B cell (primary cell): ENCODE data around the gene CD164. TPM values are rescaled to one million over a fixed set of nuclear protein-coding genes. Genes with fewer than 3 reads are reported as not detected.
A peak's percentile ranks its signal among the peaks of the same experiment; 100 is the strongest.

ENCODE experiments used
- ATAC-seq: fragments of 200-7000 bp; cut with Tn5 transposase; one replicate; pipeline ENCODE4 v1.10.0; 2021; ENCODE audit warnings: low read depth, mild to moderate bottlenecking, moderate number of reproducible peaks, moderate library complexity
- CTCF ChIA-PET: fragments of 350-600 bp; sonication (Branson Sonifier 250); formaldehyde crosslinking; loops from one replicate; lab custom pipeline; 2021; ENCODE audit warnings: antibody characterized with exemption, inconsistent platforms; lab: Charles Lee
- POLR2A ChIA-PET: fragments of 350-600 bp; sonication (Branson Sonifier 250); formaldehyde crosslinking; loops from one replicate; lab custom pipeline; 2021; ENCODE audit warnings: antibody characterized with exemption; lab: Charles Lee
- DNase-seq: peaks from one replicate; pipeline ENCODE4 v3.0.0; 2013
- H2AFZ ChIP-seq: 2 replicates; pipeline ENCODE4 v1.6.1; 2012; ENCODE audit warnings: mild to moderate bottlenecking, low read depth, low read length; ENCODE audit not compliant: insufficient read depth, poor library complexity, severe bottlenecking
- H3K27ac ChIP-seq, 2 donors: 1 replicate in 1 of 2; 2 replicates in 1 of 2; pipeline ENCODE4 v1.5.1; 2012 to 2013; ENCODE audit warnings: low read length in 2 of 2, mild to moderate bottlenecking in 2 of 2, moderate library complexity in 1 of 2
- H3K27me3 ChIP-seq, 4 experiments: fragments of 200-600 bp in 1 of 4; sonication (generic) in 1 of 4; replicated peaks in 1 of 4; 1 replicate in 2 of 4; 2 replicates in 2 of 4; pipeline versions ENCODE4 v1.6.1 to v1.7.0; 2013 to 2016; ENCODE audit warnings: low read length in 3 of 4, mild to moderate bottlenecking in 2 of 4, mixed read lengths in 1 of 4, moderate library complexity in 1 of 4; ENCODE audit not compliant: insufficient read depth in 4 of 4, control insufficient read depth in 3 of 4; ENCODE audit errors: control extremely low read depth in 1 of 4
- H3K36me3 ChIP-seq, 2 experiments: replicated peaks in 1 of 2; 1 replicate in 1 of 2; 2 replicates in 1 of 2; pipeline versions ENCODE4 v1.6.1 to v1.7.1; 2013; ENCODE audit warnings: low read length in 1 of 2; ENCODE audit not compliant: insufficient read depth in 2 of 2, control insufficient read depth in 1 of 2; ENCODE audit errors: control extremely low read depth in 1 of 2, extremely low read depth in 1 of 2
- H3K4me1 ChIP-seq, 2 donors: fragments of 200-600 bp in 1 of 2; sonication (generic) in 1 of 2; 1 replicate in 1 of 2; 2 replicates in 1 of 2; pipeline versions ENCODE4 v1.5.1 to v1.6.1; 2013 to 2017; ENCODE audit warnings: low read length in 2 of 2; ENCODE audit not compliant: control insufficient read depth in 2 of 2, insufficient read depth in 2 of 2
- H3K4me2 ChIP-seq: replicated peaks from 2 replicates; pipeline ENCODE3; 2012; ENCODE audit warnings: mild to moderate bottlenecking, low read depth, low read length; ENCODE audit not compliant: poor library complexity, severe bottlenecking
- H3K4me3 ChIP-seq, 5 experiments: fragments of 200-600 bp in 1 of 5; sonication (generic) in 1 of 5; 1 replicate in 3 of 5; 2 replicates in 2 of 5; pipeline versions ENCODE4 v1.5.1 to v1.7.0; 2011 to 2016; ENCODE audit warnings: low read length in 4 of 5, mild to moderate bottlenecking in 4 of 5, low read depth in 2 of 5, control low read depth in 1 of 5, moderate library complexity in 1 of 5; ENCODE audit not compliant: insufficient read depth in 1 of 5; ENCODE audit errors: control extremely low read depth in 1 of 5, extremely low read depth in 1 of 5
- H3K79me2 ChIP-seq: fragments of 200-600 bp; sonication (generic); one replicate; pipeline ENCODE4 v1.6.0; 2016; ENCODE audit warnings: low read length; ENCODE audit not compliant: control insufficient read depth, insufficient read depth
- H3K9ac ChIP-seq: fragments of 200-600 bp; sonication (generic); 2 replicates; pipeline ENCODE4 v1.6.1; 2017; ENCODE audit warnings: mild to moderate bottlenecking, low read length, moderate library complexity
- H3K9me3 ChIP-seq, 3 donors: one replicate each; pipeline versions ENCODE4 v1.6.1 to v1.7.1; 2013; ENCODE audit warnings: low read length in 2 of 3; ENCODE audit not compliant: control insufficient read depth in 2 of 3, insufficient read depth in 1 of 3; ENCODE audit errors: control extremely low read depth in 1 of 3
- H4K20me1 ChIP-seq: 2 replicates; pipeline ENCODE4 v1.6.0; 2012; ENCODE audit warnings: mild to moderate bottlenecking, low read length; ENCODE audit not compliant: insufficient read depth, control insufficient read depth, poor library complexity, severe bottlenecking
- H3K27ac Mint-ChIP-seq: one replicate; pipeline ENCODE4 v1.8.0; 2021; ENCODE audit warnings: mixed read lengths
- H3K27me3 Mint-ChIP-seq: one replicate; pipeline ENCODE4 v1.8.0; 2021; ENCODE audit warnings: mixed read lengths
- H3K4me1 Mint-ChIP-seq: one replicate; pipeline ENCODE4 v1.8.0; 2021; ENCODE audit warnings: mixed read lengths
- H3K4me3 Mint-ChIP-seq: one replicate; pipeline ENCODE4 v1.8.0; 2021; ENCODE audit warnings: mixed read lengths
- H3K9me3 Mint-ChIP-seq: one replicate; pipeline ENCODE4 v1.8.0; 2022; ENCODE audit warnings: mixed read lengths; ENCODE audit not compliant: insufficient read depth
- CTCF ChIP-seq: fragments of 200-600 bp; IDR thresholded peaks from one replicate; pipeline ENCODE4 v1.8.0; 2022; ENCODE audit warnings: antibody characterized with exemption, mild to moderate bottlenecking
- EZH2 ChIP-seq: IDR thresholded peaks from 2 replicates; pipeline ENCODE4 v1.6.1; 2012; ENCODE audit warnings: borderline replicate concordance, low read depth, mild to moderate bottlenecking, moderate library complexity, low read length; ENCODE audit not compliant: insufficient read depth, poor library complexity, severe bottlenecking
- WGBS: methylation state at CpG from one replicate; pipeline ENCODE4 v1.1.5; 2013; ENCODE audit warnings: missing lambda C conversion rate; ENCODE audit not compliant: insufficient coverage; 5-methylcytosine and 5-hydroxymethylcytosine counted together
- intact Hi-C: fragments of 100-400 bp; cut with micrococcal nuclease; formaldehyde crosslinking; loops from one replicate; pipeline ENCODE4 v1.10.0; 2022
- polyA plus RNA-seq: library from polyadenylated mRNA; depleted of rRNA; stranded (reverse); fragments of >200 nt; gene quantifications from 2 replicates; pipeline ENCODE4 v1.2.3, GENCODE V29; 2012
- total RNA-seq, 2 donors: library from RNA; stranded (reverse); fragments of 120-200 nt in 1 of 2; gene quantifications; 1 replicate in 1 of 2; 2 replicates in 1 of 2; pipeline versions ENCODE4 v1.2.3 to v1.2.4, GENCODE V29; 2013 to 2022

Gene CD164
- total and polyA plus RNA-seq, 2 donors (not counting 1 experiment from before 2014, with no cell fraction given): 63.4 to 184 TPM

GRCh38 chr6:109388265-109388664 is 6.0 kb upstream of the CD164 start:
- CTCF ChIA-PET: interaction anchor here (7.1 kb wide), 1 partner anchor 201 kb away, joined by 124 read pairs; no protein-coding TSS in a partner anchor
- H4K20me1 ChIP-seq: no peaks in the 10 kb centered on the region
- no CpG with 5 or more reads among the region's 1 CpG for WGBS
- no peak overlapping the region for H2AFZ ChIP-seq
- Mint-ChIP-seq H3K9me3 (no peaks in the 10 kb centered on the region), H3K27me3 (no peaks in the 10 kb centered on the region), H3K4me3 (no peak overlapping the region), H3K27ac (no peak overlapping the region), H3K4me1 (peaks cover 17% of the 10 kb centered on the region)
- TF ChIP-seq EZH2 (no peak), CTCF (no peak)
- H3K4me2 ChIP-seq: no peak overlapping the region
- H3K79me2 ChIP-seq: peaks cover 6% of the 10 kb centered on the region
- H3K9me3 ChIP-seq: no peaks in the 10 kb centered on the region
- intact Hi-C loops: no loop called here
- no peak overlapping the region for H3K4me3 ChIP-seq
- no peaks in the 10 kb centered on the region for H3K36me3 ChIP-seq
- no peak overlapping the region for H3K9ac ChIP-seq
- H3K27ac ChIP-seq: no peak overlapping the region
- H3K27me3 ChIP-seq: no peaks in the 10 kb centered on the region
- POLR2A ChIA-PET: no interaction called here
- DNase-seq: no peak
- peaks cover 16 to 25% of the 10 kb centered on the region in 2 donors for H3K4me1 ChIP-seq
- ATAC-seq: no peak

GRCh38 chr6:109383438-109383940 is 1.2 kb upstream of the CD164 start:
- ChIA-PET CTCF (interaction anchor here (0.8 to 7.1 kb wide), 31 partner anchors 10 to 1432 kb away, joined by 3 to 124 read pairs (median 5); partner anchors contain the start of genes CDK19, CEP57L1, MICAL1 and PPIL6), POLR2A (interaction anchor here (0.6 to 2.7 kb wide), 9 partner anchors 58 to 308 kb away, joined by 5 to 34 read pairs (median 6); partner anchors contain the start of genes AK9, CEP57L1, FIG4 and MICAL1)
- Histone ChIP-seq H3K4me1 (peaks cover 34% of the 10 kb centered on the region in 2 donors), H3K9ac (peak overlapping the region; percentile 96), H2AFZ (peak overlapping the region; percentile 86), H3K36me3 (peaks cover 0 to 7% of the 10 kb centered on the region in 2 experiments), H3K9me3 (no peaks in the 10 kb centered on the region), H4K20me1 (peaks cover 26% of the 10 kb centered on the region), H3K79me2 (peaks cover 38% of the 10 kb centered on the region), H3K27me3 (no peaks in the 10 kb centered on the region), H3K4me3 (peak overlapping the region; percentile 87 to 98 (median 90)), H3K4me2 (peak overlapping the region; percentile 82), H3K27ac (peak overlapping the region; percentile 94 to 97)
- 5% methylated on average over 3 of the region's 5 CpGs for WGBS
- Mint-ChIP-seq H3K27ac (peak overlapping the region; percentile 100), H3K9me3 (no peaks in the 10 kb centered on the region), H3K4me1 (peaks cover 34% of the 10 kb centered on the region), H3K27me3 (no peaks in the 10 kb centered on the region), H3K4me3 (peak overlapping the region; percentile 94)
- TF ChIP-seq CTCF (peak; percentile 50), EZH2 (no peak)
- no peak for ATAC-seq
- intact Hi-C loops: loop anchor here (1.0 to 5.0 kb wide), 12 partner anchors 57 to 1599 kb away; partner anchors contain the start of genes AK9, ARMC2, FIG4 and MICAL1
- DNase-seq: no peak
